ENCODE data around the gene SBNO2. TPM values are rescaled to one million over a fixed set of nuclear protein-coding genes. Genes with fewer than 3 reads are reported as not detected.

Gene SBNO2
- total RNA-seq, 1 experiment from 2014 or later: 97.8 TPM

GRCh38 chr19:1094978-1095701, 78.9 kb downstream of the SBNO2 start, which contains the start of gene POLR2E:
TSS of gene POLR2E (minus strand) at chr19:1095375. CDS start at chr19:1095315, 60 bp downstream.
- H3K4me3 Mint-ChIP-seq (ENCODE audit: low read depth, unreplicated experiment): peak within 1 kb of the TSS; percentile 93
- CTCF ChIA-PET: no interaction called here
- no peak for TF ChIP-seq CTCF (IDR thresholded peaks at IDR 0.05; ENCODE audit: unreplicated experiment)
- DNase-seq: peak; percentile 92
- peaks cover 19% of the 10 kb centered on the region for H3K4me1 Mint-ChIP-seq (ENCODE audit: low read depth, unreplicated experiment)
- intact Hi-C loops (cut with micrococcal nuclease; ENCODE audit: unreplicated experiment): no loop called here
- H3K9me3 Mint-ChIP-seq (ENCODE audit: low read depth, unreplicated experiment): no peaks in the 10 kb centered on the region
- H3K36me3 Mint-ChIP-seq (ENCODE audit: insufficient read depth, unreplicated experiment): peaks cover 56% of the 10 kb centered on the region
- BruUV-seq (replicated peaks): no TSS peak
- H3K27me3 Mint-ChIP-seq (ENCODE audit: unreplicated experiment): no peaks in the 10 kb centered on the region
- H3K27ac Mint-ChIP-seq (ENCODE audit: unreplicated experiment): peak within 1 kb of the TSS; percentile 77

GRCh38 chr19:1094655-1094977, 79.5 kb downstream of the SBNO2 start:
- CTCF ChIA-PET: no interaction called here
- peak overlapping the region; percentile 77 for H3K27ac Mint-ChIP-seq (ENCODE audit: unreplicated experiment)
- H3K4me1 Mint-ChIP-seq (ENCODE audit: low read depth, unreplicated experiment): peaks cover 19% of the 10 kb centered on the region
- no TSS peak for BruUV-seq (replicated peaks)
- peaks cover 52% of the 10 kb centered on the region for H3K36me3 Mint-ChIP-seq (ENCODE audit: insufficient read depth, unreplicated experiment)
- no peak for TF ChIP-seq CTCF (IDR thresholded peaks at IDR 0.05; ENCODE audit: unreplicated experiment)
- H3K9me3 Mint-ChIP-seq (ENCODE audit: low read depth, unreplicated experiment): no peaks in the 10 kb centered on the region
- DNase-seq: no peak
- H3K27me3 Mint-ChIP-seq (ENCODE audit: unreplicated experiment): no peaks in the 10 kb centered on the region
- H3K4me3 Mint-ChIP-seq (ENCODE audit: low read depth, unreplicated experiment): peak overlapping the region; percentile 93
- intact Hi-C loops (cut with micrococcal nuclease; ENCODE audit: unreplicated experiment): no loop called here

- peaks cover 16% of the 10 kb centered on the region for H3K4me1 Mint-ChIP-seq (ENCODE audit: low read depth, unreplicated experiment)
- intact Hi-C loops (cut with micrococcal nuclease; ENCODE audit: unreplicated experiment): no loop called here
- H3K36me3 Mint-ChIP-seq (ENCODE audit: insufficient read depth, unreplicated experiment): peaks cover 54% of the 10 kb centered on the region
- no peak for DNase-seq
- no peaks in the 10 kb centered on the region for H3K27me3 Mint-ChIP-seq (ENCODE audit: unreplicated experiment)
- CTCF ChIA-PET: no interaction called here
- H3K4me3 Mint-ChIP-seq (ENCODE audit: low read depth, unreplicated experiment): peak overlapping the region; percentile 93
- peak overlapping the region; percentile 77 for H3K27ac Mint-ChIP-seq (ENCODE audit: unreplicated experiment)
- BruUV-seq (replicated peaks): no TSS peak
- no peaks in the 10 kb centered on the region for H3K9me3 Mint-ChIP-seq (ENCODE audit: low read depth, unreplicated experiment)
- no peak for TF ChIP-seq CTCF (IDR thresholded peaks at IDR 0.05; ENCODE audit: unreplicated experiment)
These were observed 80.1 kb downstream of the SBNO2 start for GRCh38 chr19:1093811-1094553.

GRCh38 chr19:1093330-1093729, 80.7 kb downstream of the SBNO2 start:
- intact Hi-C loops (cut with micrococcal nuclease; ENCODE audit: unreplicated experiment): no loop called here
- no peak overlapping the region for H3K27ac Mint-ChIP-seq (ENCODE audit: unreplicated experiment)
- no peaks in the 10 kb centered on the region for H3K9me3 Mint-ChIP-seq (ENCODE audit: low read depth, unreplicated experiment)
- peaks cover 10% of the 10 kb centered on the region for H3K4me1 Mint-ChIP-seq (ENCODE audit: low read depth, unreplicated experiment)
- BruUV-seq (replicated peaks): no TSS peak
- TF ChIP-seq CTCF (IDR thresholded peaks at IDR 0.05; ENCODE audit: unreplicated experiment): no peak
- no peak for DNase-seq
- CTCF ChIA-PET: no interaction called here
- H3K36me3 Mint-ChIP-seq (ENCODE audit: insufficient read depth, unreplicated experiment): peaks cover 55% of the 10 kb centered on the region
- H3K4me3 Mint-ChIP-seq (ENCODE audit: low read depth, unreplicated experiment): peak overlapping the region; percentile 93
- H3K27me3 Mint-ChIP-seq (ENCODE audit: unreplicated experiment): no peaks in the 10 kb centered on the region
